NCI-H1694 (cell line): ENCODE measurements around the gene C16orf90.

Experiments
- DNase-seq: peaks from one replicate; lab custom pipeline; 2025; lab: John Stamatoyannopoulos, UW

C16orf90 gene

DNA sequence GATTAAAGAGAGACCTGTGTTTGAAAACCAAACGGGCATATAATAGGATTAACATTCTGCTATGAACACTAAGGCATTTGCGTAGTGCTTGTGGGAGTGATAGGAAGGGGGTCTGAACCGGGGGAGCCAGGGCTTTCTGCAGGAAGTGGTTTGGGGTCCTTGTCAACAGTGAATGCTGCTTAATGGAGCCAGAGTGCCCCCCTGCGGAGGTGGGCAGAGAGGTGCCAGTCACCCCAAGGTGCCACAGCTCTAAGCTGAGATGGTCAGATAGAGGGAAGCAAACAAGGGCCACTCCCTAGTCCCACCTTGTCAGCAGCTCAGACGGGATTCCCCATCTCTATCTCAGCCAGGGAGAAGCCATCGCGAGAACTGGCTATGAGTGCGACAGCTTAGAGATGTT is 34.1 kb downstream of the C16orf90 start:
- no peak for DNase-seq

DNA sequence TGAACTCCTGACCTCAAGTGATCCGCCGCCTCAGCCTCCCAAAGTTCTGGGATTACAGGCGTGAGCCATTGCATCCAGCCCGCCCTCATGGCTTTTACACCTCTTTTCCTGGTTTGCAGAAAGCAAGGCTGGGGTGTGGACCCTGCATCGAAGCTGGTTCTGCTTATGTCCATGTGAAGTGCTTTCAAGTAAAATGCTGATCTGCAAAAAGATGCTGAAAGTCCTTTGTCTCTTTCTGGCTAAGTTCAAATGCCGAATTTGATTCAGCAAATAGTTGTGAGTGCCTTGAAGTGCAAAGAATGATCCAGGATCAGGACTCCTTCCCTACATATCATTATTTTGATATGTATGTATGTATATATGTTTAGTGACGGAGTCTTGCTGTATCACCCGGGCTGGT is 34.7 kb downstream of the C16orf90 start:
- DNase-seq, result no peak

DNA sequence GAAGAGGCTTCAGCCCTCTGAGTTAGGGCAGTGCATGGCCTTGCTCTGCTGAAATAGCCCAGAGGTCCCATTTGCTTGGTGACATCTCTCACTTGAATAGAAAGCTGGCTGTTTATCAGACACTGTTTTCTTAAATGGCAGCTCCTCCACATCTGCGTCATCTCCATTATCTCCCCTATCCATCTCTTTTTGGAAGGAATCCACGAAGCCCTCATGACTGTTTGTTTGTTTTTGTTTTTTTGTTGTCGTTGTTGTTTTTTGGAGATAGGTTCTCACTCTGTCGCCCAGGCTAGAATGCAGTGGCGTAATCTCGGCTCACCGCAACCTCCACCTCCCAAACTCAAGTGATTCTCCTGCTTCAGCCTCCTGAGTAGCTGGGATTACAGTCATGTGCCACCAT is 35.2 kb downstream of the C16orf90 start:
- no peak for DNase-seq

DNA sequence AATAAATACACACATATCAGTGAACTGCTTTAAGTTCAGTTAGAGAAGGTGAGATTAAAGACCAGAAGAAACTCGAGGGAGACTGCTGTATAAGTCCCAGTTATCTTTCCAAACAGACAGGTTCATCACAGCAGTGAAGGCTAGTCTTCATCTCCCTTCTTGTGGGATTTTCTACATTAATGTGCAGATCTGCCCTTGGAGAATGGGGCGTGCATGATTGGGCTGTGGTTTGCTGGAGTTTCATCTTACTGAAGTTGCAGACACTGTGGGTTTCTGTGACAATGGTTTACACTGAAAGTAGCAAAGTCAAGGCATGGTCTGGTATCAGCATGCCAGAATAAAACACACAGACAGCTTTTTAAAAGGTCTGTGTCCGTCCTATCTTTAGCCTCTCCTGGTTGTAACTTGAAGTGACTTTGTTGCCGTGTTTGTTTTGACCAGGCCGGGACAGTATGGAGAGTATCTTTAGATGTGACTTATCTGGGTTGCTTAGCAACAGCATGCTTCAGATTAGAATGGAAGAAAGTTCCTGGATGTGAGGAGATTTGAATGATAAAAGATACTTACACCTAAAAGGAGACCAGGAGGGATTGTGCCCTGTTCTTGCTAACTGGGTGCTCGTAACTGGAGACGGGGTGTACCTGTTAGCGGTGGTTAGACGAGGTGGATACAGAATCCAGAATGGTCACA is 35.7 kb downstream of the C16orf90 start:
- no peak for DNase-seq

DNA sequence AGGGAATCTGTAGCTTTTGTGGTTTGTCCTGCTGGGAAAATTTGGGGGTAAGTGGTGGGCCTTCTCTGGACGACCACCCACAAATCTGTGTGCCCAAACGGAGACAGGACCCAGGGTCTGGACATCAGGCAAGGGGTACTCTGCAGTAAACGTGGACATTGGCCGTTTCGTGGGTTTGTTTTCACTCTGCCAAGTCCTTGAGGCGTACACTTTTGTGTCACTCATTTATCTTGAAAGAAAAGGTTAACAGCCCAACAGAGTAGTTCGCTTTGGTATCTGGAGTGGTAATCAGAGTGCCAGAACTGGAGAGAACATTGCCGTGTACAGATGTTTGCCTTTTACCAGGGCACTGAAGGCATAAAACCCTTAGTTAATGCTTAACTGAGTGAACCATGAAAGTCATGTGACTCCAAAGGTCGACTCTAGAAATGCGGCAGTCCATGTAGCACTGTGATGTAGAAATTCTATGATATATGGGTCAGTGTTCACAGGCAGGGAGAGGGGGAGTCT is 36.4 kb downstream of the C16orf90 start:
- DNase-seq, result no peak

GRCh38 chr16:3458278-3458851 is 36.9 kb downstream of the C16orf90 start:
- no peak for DNase-seq

DNA sequence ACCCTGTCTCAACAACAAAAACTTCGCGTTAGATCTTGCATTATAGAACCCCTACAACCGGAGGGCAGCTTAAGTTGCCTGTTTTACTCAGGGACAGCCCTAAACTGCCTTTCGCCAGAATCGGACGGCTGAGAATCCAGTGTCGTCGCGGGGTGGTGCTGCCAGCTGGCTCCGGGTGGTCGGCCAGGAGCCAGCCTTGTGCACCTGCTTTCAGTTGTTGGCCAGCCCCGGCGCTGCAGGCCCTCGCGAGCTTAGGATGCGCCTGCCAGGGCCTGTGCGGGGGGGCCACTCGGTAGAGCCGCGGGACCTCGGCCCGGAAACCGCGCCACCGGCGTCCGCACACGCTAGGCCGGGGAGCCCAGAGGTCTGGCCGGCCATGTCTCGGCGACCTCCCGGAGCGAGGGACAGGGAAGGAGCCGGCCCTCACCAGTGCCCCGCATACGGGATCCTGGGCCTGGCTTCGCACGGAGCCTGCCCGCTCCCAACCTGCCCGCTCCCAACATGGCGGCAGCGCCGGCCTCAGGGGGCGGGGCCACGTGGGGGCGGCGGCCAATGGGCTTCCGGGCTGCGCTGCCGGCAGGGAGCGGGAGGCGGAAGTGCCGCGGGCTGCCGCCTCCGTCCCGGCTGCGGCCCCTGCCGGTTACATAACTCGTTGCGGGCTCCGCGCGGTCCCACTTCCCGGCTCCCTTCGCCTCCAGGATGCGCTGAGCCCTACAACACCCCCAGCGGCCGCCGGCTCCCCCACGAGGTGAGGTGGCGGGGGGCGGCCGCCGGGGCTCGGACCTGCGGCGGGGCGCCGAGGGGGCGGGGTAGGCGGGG is 37.6 kb downstream of the C16orf90 start:
- DNase-seq, result peak; percentile 38

DNA sequence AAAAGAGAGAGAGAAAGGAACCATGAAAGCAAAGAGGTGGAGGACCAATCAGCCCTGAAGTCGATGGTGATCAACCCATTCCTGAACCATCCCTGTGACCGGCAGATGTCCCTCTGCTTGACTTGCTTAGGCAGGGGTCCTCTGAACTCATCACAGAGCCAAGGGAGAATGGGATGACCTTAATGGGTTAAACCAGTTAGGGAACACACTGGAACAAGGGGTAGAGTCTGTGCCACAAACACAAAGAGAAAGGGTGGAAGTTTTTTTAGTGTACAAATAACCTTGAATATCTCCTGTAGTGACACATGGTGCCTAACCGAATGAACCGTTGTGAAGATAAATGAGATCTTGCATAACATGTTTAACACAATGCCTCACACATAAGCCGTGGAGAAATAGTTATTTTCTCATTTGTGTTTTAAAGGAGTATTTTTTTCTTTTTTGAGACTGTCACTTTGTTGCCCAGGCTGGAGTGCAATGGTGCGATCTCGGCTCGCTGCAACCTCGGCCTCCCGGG is 40.6 kb downstream of the C16orf90 start:
- DNase-seq, result no peak

GRCh38 chr16:3454093-3454492 is 41.2 kb downstream of the C16orf90 start:
- DNase-seq, result no peak

GRCh38 chr16:3444032-3444388 is 51.3 kb downstream of the C16orf90 start:
- DNase-seq, result no peak
